ENCODE measurements around the gene OGFR.
"Not testable (repeated sequence)": the region's sequence is repeated elsewhere in the genome, so short reads cannot be mapped to it uniquely, and the experiment has no call there.

Gene OGFR

GRCh38 chr20:62843656-62844055, 39.0 kb downstream of the OGFR start:
- no peak overlapping the region for H3K4me3 ChIP-seq (ENCODE audit: low read depth, low read length)
- no peak for DNase-seq (ENCODE audit: low read depth)
- TF ChIP-seq MAX (IDR thresholded peaks at IDR 0.05; ENCODE audit: low read depth, low read length) (no peak), POLR2A (IDR thresholded peaks at IDR 0.05; ENCODE audit: extremely low read depth, insufficient read length) (no peak), MYC (IDR thresholded peaks at IDR 0.05; ENCODE audit: low read depth, low read length) (no peak), CTCF (IDR thresholded peaks at IDR 0.05; ENCODE audit: low read depth, low read length) (no peak)

GRCh38 chr20:62844182-62844581, 39.5 kb downstream of the OGFR start:
- no peak for DNase-seq (ENCODE audit: low read depth)
- no peak overlapping the region for H3K4me3 ChIP-seq (ENCODE audit: low read depth, low read length)
- TF ChIP-seq MAX (IDR thresholded peaks at IDR 0.05; ENCODE audit: low read depth, low read length) (no peak), CTCF (IDR thresholded peaks at IDR 0.05; ENCODE audit: low read depth, low read length) (no peak), MYC (IDR thresholded peaks at IDR 0.05; ENCODE audit: low read depth, low read length) (no peak), POLR2A (IDR thresholded peaks at IDR 0.05; ENCODE audit: extremely low read depth, insufficient read length) (no peak)

- no peak for DNase-seq (ENCODE audit: low read depth)
- no peak for TF ChIP-seq POLR2A (IDR thresholded peaks at IDR 0.05; ENCODE audit: extremely low read depth, insufficient read length)
- no peak for TF ChIP-seq CTCF (IDR thresholded peaks at IDR 0.05; ENCODE audit: low read depth, low read length)
- TF ChIP-seq MAX (IDR thresholded peaks at IDR 0.05; ENCODE audit: low read depth, low read length), result no peak
- TF ChIP-seq MYC (IDR thresholded peaks at IDR 0.05; ENCODE audit: low read depth, low read length), result no peak
- no peak overlapping the region for H3K4me3 ChIP-seq (ENCODE audit: low read depth, low read length)
Measured at GRCh38 chr20:62845416-62846160, 41.0 kb downstream of the OGFR start.

- H3K4me3 ChIP-seq (ENCODE audit: low read depth, low read length), result no peak overlapping the region
- no peak for DNase-seq (ENCODE audit: low read depth)
- TF ChIP-seq POLR2A (IDR thresholded peaks at IDR 0.05; ENCODE audit: extremely low read depth, insufficient read length) (no peak), CTCF (IDR thresholded peaks at IDR 0.05; ENCODE audit: low read depth, low read length) (no peak), MAX (IDR thresholded peaks at IDR 0.05; ENCODE audit: low read depth, low read length) (no peak), MYC (IDR thresholded peaks at IDR 0.05; ENCODE audit: low read depth, low read length) (no peak)
Measured at GRCh38 chr20:62846166-62846890, 41.7 kb downstream of the OGFR start.

- DNase-seq (ENCODE audit: low read depth); H3K4me3 ChIP-seq (ENCODE audit: low read depth, low read length): not testable (repeated sequence)
Measured at GRCh38 chr20:62848917-62849316, 44.3 kb downstream of the OGFR start.

GRCh38 chr20:62849431-62849830, 44.8 kb downstream of the OGFR start:
- TF ChIP-seq MYC (IDR thresholded peaks at IDR 0.05; ENCODE audit: low read depth, low read length) (no peak), MAX (IDR thresholded peaks at IDR 0.05; ENCODE audit: low read depth, low read length) (no peak), CTCF (IDR thresholded peaks at IDR 0.05; ENCODE audit: low read depth, low read length) (no peak), POLR2A (IDR thresholded peaks at IDR 0.05; ENCODE audit: extremely low read depth, insufficient read length) (no peak)
- no peak overlapping the region for H3K4me3 ChIP-seq (ENCODE audit: low read depth, low read length)
- no peak for DNase-seq (ENCODE audit: low read depth)

Data from NB4 (cell line).